Sigmoid colon (tissue), 4 donors: ENCODE results near the gene VSIG2.
A peak's percentile ranks its signal among the peaks of the same experiment; 100 is the strongest.

Experiments used
- CTCF ChIP-seq, 4 experiments: fragments of 450-650 bp in 3 of 4; fragments of 200-600 bp in 1 of 4; IDR thresholded peaks; one replicate each; pipeline ENCODE4 v1.5.1; 2016 to 2019; ENCODE audit warnings: antibody characterized with exemption in 4 of 4, mild to moderate bottlenecking in 3 of 4, moderate library complexity in 2 of 4
- EP300 ChIP-seq, 4 donors: sonication (generic); formaldehyde crosslinking; IDR thresholded peaks; one replicate each; pipeline ENCODE4 v1.6.1; 2017; ENCODE audit warnings: antibody characterized with exemption in 4 of 4
- POLR2A ChIP-seq, 2 donors: fragments of 450-650 bp; IDR thresholded peaks; one replicate each; pipeline ENCODE4 v1.6.1; 2016; ENCODE audit warnings: antibody characterized with exemption in 2 of 2, mild to moderate bottlenecking in 2 of 2, moderate library complexity in 2 of 2
- POLR2AphosphoS5 ChIP-seq, 4 donors: sonication (generic); formaldehyde crosslinking; IDR thresholded peaks; one replicate each; pipeline ENCODE4 v1.6.1; 2017; ENCODE audit warnings: antibody characterized with exemption in 4 of 4

GRCh38 chr11:124801014-124801413, 49.0 kb upstream of the VSIG2 start:
- no peak for TF ChIP-seq CTCF (IDR thresholded peaks at IDR 0.05)
- no peak for TF ChIP-seq EP300 (IDR thresholded peaks at IDR 0.05)
- peak in 1 of 4 donors; percentile 30 for TF ChIP-seq POLR2AphosphoS5 (IDR thresholded peaks at IDR 0.05)
- no peak for TF ChIP-seq POLR2A (IDR thresholded peaks at IDR 0.05)
